ENCODE measurements around the gene MED13L. TPM values are rescaled to one million over a fixed set of nuclear protein-coding genes. Genes with fewer than 3 reads are reported as not detected.

The MED13L gene
- total and polyA plus RNA-seq, 2 of the 8 experiments (the other 6 are each of a cell fraction or from before 2014, with no cell fraction given): 15.9 to 51.7 TPM

DNA sequence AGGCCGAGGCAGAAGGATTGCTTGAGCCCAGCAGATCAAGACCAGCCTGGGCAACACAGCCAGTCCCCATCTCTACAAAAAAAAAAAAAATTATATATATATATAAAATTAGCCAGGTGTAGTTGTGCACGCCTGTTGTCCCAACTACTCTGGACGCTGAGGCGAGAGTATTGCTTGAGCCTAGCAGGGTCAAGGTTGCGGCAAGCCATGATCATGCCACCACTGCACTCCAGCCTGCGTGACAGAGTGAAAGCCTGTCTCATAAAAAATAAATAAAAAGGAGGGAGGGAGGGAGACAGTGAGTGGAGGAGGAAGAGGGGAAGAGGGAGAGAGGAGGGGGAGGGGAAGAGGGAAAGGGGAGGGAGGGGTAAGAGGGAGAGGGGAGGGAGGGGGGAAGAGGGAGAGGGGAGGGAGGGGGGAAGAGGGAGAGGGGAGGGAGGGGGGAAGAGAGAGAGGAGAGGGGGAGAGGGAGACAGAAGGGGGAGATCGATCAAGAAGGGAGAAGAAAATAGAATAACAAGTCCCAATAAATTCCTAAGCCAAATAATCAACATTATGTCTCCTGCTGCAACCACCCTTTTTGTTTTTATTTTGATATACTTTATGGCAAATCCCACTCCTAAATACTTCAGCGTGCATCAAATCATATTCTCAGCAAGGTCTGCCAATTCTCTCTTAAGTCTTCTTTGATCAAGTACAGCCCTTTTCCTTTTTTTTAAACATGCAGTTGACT, 163.9 kb downstream of the MED13L start (continued):
- TF ChIP-seq, protein P1, sequence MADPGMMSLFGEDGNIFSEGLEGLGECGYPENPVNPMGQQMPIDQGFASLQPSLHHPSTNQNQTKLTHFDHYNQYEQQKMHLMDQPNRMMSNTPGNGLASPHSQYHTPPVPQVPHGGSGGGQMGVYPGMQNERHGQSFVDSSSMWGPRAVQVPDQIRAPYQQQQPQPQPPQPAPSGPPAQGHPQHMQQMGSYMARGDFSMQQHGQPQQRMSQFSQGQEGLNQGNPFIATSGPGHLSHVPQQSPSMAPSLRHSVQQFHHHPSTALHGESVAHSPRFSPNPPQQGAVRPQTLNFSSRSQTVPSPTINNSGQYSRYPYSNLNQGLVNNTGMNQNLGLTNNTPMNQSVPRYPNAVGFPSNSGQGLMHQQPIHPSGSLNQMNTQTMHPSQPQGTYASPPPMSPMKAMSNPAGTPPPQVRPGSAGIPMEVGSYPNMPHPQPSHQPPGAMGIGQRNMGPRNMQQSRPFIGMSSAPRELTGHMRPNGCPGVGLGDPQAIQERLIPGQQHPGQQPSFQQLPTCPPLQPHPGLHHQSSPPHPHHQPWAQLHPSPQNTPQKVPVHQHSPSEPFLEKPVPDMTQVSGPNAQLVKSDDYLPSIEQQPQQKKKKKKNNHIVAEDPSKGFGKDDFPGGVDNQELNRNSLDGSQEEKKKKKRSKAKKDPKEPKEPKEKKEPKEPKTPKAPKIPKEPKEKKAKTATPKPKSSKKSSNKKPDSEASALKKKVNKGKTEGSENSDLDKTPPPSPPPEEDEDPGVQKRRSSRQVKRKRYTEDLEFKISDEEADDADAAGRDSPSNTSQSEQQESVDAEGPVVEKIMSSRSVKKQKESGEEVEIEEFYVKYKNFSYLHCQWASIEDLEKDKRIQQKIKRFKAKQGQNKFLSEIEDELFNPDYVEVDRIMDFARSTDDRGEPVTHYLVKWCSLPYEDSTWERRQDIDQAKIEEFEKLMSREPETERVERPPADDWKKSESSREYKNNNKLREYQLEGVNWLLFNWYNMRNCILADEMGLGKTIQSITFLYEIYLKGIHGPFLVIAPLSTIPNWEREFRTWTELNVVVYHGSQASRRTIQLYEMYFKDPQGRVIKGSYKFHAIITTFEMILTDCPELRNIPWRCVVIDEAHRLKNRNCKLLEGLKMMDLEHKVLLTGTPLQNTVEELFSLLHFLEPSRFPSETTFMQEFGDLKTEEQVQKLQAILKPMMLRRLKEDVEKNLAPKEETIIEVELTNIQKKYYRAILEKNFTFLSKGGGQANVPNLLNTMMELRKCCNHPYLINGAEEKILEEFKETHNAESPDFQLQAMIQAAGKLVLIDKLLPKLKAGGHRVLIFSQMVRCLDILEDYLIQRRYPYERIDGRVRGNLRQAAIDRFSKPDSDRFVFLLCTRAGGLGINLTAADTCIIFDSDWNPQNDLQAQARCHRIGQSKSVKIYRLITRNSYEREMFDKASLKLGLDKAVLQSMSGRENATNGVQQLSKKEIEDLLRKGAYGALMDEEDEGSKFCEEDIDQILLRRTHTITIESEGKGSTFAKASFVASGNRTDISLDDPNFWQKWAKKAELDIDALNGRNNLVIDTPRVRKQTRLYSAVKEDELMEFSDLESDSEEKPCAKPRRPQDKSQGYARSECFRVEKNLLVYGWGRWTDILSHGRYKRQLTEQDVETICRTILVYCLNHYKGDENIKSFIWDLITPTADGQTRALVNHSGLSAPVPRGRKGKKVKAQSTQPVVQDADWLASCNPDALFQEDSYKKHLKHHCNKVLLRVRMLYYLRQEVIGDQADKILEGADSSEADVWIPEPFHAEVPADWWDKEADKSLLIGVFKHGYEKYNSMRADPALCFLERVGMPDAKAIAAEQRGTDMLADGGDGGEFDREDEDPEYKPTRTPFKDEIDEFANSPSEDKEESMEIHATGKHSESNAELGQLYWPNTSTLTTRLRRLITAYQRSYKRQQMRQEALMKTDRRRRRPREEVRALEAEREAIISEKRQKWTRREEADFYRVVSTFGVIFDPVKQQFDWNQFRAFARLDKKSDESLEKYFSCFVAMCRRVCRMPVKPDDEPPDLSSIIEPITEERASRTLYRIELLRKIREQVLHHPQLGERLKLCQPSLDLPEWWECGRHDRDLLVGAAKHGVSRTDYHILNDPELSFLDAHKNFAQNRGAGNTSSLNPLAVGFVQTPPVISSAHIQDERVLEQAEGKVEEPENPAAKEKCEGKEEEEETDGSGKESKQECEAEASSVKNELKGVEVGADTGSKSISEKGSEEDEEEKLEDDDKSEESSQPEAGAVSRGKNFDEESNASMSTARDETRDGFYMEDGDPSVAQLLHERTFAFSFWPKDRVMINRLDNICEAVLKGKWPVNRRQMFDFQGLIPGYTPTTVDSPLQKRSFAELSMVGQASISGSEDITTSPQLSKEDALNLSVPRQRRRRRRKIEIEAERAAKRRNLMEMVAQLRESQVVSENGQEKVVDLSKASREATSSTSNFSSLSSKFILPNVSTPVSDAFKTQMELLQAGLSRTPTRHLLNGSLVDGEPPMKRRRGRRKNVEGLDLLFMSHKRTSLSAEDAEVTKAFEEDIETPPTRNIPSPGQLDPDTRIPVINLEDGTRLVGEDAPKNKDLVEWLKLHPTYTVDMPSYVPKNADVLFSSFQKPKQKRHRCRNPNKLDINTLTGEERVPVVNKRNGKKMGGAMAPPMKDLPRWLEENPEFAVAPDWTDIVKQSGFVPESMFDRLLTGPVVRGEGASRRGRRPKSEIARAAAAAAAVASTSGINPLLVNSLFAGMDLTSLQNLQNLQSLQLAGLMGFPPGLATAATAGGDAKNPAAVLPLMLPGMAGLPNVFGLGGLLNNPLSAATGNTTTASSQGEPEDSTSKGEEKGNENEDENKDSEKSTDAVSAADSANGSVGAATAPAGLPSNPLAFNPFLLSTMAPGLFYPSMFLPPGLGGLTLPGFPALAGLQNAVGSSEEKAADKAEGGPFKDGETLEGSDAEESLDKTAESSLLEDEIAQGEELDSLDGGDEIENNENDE (IDR thresholded peaks at IDR 0.05; ENCODE audit: insufficient replicate concordance, low read length): no peak
- TF ChIP-seq BACH1 (IDR thresholded peaks at IDR 0.05; ENCODE audit: low read length): no peak
- TF ChIP-seq EGR1 (IDR thresholded peaks at IDR 0.05; ENCODE audit: borderline replicate concordance, low read depth, low read length): no peak
